ENCODE data around the gene TNS3.

TNS3 gene

GRCh38 chr7:47411901-47412300 lies 170.0 kb downstream of the TNS3 start:
- no peak for DNase-seq (ENCODE audit: low read depth in 4 of 4, low spot score in 1 of 4)

DNA sequence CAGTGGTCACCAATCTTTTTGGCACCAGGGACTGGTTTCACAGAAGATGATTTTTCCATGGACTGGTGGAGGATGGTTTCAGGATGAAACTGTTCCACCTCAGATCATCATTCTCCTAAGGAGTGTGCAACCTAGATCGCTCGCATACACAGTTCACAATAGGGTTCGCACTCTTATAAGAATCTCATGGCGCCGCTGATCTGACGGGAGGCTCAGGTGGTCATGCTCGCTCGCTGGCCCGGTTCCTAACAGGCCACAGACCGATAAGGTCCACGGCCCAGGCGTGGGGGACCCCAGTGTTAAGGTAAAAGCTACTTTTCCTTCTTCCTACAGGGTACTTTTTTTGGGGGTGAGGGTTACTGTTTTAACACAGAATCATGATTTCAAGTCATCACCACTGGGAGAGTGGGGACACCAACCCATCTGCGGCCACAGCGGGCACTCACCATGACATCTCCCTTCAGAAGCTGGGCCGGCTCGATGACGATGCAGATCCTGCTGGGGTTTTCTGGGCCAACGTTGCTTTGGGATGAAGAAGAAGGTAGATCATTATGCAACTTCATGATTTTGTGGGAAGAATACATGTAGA lies 170.5 kb downstream of the TNS3 start:
- no peak for DNase-seq (ENCODE audit: low read depth in 4 of 4, low spot score in 1 of 4)

GRCh38 chr7:47408675-47409074 lies 173.2 kb downstream of the TNS3 start:
- DNase-seq (ENCODE audit: low read depth in 4 of 4, low spot score in 1 of 4), result no peak

- no peak for DNase-seq (ENCODE audit: low read depth in 4 of 4, low spot score in 1 of 4)
These were observed 173.9 kb downstream of the TNS3 start for GRCh38 chr7:47407821-47408674.

DNA sequence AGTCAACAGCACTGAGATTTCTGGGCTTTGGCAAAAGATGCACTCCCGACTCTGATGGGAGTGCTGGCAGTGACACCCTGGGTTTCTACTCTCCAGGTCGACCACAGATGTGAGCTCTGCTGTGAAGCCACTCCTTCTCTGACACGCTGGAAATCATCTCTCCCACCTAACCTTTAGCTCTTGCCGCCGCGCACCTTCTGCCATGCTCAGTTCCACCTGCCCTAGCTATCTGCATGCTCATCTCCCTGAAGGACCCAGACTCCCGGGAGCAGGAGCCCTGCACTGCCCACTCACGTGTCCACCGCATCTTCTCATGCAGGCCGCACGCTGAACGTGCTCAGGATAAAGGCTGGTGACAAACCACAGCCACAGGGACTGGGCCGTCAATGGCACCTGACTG lies 174.8 kb downstream of the TNS3 start:
- no peak for DNase-seq (ENCODE audit: low read depth in 4 of 4, low spot score in 1 of 4)

DNA sequence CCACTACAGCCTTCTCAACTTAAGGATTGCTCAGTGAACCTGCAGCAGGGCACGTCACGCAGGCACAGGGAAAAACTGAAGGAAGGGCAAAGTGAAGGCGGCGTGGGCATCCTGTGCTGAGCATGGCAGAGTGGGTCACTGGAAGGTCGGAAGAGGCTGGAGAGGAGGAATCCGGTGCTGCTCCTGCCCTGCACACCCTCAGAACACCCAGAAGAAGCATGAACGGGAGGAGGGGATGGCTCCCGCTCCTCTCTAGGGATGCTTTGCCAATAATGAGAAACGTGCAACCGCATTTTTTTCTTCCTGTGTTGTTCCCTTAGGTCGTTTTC lies 175.1 kb downstream of the TNS3 start:
- DNase-seq (ENCODE audit: low read depth in 4 of 4, low spot score in 1 of 4), result no peak

DNA sequence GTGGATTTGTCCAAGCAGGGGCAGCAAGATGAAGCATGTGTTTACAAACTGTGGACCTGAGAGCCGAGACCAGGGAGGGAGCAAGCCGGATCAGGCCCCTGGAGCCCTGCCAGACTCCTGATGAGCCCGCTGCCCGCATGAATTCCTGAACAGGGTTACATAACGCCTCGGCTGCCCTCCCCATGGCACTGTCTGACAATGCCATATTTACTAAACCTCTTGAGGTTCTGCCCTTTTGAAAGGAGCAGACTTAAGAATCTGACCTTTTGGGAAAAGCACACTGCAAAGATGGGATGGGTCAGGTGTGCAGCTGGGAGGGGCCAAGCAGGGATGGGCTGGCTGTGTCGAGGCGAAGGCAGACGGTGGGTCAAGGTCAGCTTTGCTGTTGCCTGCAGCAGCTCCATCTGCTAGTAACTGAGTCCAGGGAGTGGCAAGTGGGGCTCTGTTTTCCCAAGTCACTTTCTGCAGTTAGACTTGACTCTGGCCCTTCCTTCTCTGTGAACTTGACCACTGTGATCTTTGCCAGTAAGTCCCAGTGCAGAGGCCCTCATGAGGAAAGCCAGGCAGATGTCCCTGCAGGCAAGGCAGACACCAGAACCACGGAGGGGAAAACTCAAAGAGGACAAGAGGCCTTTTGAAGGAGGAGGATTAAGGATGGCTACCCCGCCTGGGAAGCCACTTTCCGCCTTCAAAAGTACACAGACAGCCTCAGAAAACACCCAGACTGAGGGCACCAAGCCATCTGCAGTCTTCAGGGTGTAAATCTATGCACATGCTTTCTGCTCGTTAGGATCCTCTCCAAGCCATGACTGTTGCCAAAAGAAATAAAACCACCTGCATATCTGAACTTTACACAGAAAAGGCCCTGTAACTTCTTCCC lies 175.8 kb downstream of the TNS3 start:
- no peak for DNase-seq (ENCODE audit: low read depth in 4 of 4, low spot score in 1 of 4)

DNA sequence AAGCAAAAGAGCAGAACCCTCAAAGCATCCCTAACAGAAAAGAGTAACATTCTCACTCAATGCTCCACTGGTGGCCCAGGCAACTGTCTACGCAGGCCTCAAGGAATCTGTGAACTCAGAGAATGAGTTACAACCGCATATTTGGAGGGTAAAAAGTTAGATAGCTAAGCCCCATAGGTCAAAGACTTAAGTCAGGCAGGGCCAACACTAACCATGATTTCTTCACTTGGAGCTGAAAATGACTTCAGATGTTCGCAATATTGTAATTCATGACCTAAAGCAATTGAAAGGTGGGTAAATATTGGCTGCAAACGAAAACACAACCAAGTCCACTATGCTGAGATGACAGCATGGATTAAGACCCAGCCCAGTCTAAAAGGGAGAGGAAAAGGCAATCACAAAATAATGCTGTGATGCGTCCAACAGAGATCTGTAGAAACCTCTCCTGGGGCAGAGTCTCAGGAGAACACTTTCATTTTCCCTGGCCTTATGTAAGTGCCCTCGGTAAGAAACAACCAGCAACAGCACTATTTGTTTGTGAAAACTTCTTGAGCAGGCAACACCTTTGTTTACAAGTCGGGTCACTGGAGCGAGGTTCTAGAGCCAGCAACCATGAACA lies 176.5 kb downstream of the TNS3 start:
- no peak for DNase-seq (ENCODE audit: low read depth in 4 of 4, low spot score in 1 of 4)

GRCh38 chr7:47404010-47404409 lies 177.9 kb downstream of the TNS3 start:
- no peak for DNase-seq (ENCODE audit: low read depth in 4 of 4, low spot score in 1 of 4)

GRCh38 chr7:47402941-47403866 lies 178.7 kb downstream of the TNS3 start:
- DNase-seq (ENCODE audit: low read depth in 4 of 4, low spot score in 1 of 4), result no peak

DNA sequence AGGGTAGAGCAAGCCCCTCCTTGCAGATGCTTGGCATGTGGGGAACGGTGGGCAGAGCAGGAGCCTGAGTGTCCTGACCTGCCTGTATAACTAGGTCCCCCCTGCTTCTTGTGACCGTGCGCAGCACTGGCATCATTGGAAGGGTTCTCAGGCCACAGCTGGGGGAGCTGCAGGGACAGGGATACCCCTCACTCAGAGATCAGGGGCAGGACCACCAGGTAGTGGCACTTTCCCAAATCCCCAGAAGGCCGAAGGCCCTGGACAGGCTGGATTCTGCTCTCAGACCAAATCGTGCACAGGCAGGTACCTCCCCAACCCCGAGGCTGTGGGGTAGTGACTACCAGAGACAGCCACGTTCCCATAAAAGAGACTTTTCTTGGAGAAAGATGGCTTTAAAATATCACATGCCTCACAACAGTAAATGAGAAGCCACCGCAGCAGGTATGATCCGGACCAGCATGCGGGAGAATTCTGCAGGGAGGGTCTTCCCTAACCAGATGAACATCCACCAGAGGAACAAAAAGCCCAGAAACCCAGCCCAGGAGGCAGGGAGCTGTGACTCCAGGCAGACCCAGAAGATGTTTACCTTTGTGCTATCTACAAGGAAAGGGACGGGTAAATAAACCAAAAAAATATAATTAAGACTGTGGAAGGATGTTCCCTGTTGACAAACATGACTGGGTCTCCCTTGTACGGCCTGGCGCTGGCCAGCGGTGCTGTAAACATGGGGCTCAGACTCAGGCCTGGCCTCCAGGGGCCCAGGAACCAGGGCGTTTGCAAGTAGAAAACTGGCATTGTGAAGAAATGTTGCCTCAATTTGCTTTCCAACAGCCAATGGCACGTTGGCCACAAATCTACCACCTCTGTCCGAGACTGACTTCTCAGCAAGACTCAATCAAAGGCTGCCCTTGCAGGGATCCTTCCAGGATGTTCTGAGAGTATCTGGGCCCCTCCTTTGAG lies 180.0 kb downstream of the TNS3 start:
- DNase-seq (ENCODE audit: low read depth in 4 of 4, low spot score in 1 of 4), result no peak

DNA sequence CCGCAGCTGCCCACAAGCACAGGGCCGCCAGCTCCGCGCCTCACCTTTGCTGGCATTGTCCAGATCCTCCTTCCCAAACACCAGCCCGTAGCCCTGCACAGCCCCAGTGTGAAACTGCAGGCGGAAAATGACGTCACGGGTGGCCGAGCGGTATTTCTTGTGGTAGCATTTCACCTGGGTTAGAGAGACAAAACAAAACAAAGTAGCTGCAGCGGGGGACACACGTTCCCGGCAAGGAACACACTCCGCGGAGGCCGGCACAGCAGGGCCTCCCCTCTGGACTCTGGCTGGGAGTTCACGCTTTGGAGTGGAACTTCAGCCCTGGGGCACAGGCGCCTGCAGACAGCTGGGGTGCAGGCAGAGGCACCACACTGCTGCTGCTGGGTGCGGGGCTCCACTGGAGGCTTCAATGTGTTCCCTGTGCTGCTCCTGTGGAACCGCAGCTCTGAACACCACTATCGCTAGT lies 181.1 kb downstream of the TNS3 start:
- DNase-seq (ENCODE audit: low read depth in 4 of 4, low spot score in 1 of 4), result no peak

GRCh38 chr7:47400001-47400400 lies 181.9 kb downstream of the TNS3 start:
- DNase-seq (ENCODE audit: low read depth in 4 of 4, low spot score in 1 of 4), result no peak

DNA sequence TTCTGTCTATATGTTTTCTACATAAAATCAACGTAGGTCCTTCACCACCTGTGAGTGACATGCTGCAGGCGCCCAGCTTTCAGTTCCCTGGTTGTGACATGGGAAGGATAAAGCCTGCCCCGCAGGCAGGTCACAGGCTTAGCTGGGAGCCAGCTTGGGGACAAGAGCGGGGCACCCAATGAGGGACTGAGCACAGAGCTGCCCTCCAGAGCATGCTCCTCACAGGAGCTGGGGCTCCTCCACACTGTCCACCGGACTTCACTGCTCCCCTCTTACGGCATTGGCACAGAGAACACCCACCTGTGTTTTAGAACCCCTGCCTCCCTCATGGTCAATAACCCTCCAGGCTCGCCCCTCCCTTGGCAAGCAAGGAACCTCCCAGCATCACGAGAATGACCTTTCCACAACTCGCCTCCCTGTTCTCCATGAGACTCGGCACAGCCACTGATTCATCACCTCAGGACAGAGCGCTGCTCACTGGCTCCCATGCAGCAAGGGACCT lies 187.1 kb downstream of the TNS3 start:
- no peak for DNase-seq (ENCODE audit: low read depth in 4 of 4, low spot score in 1 of 4)

- no peak for DNase-seq (ENCODE audit: low read depth in 4 of 4, low spot score in 1 of 4)
These were observed 187.7 kb downstream of the TNS3 start for GRCh38 chr7:47394216-47394615.

DNA sequence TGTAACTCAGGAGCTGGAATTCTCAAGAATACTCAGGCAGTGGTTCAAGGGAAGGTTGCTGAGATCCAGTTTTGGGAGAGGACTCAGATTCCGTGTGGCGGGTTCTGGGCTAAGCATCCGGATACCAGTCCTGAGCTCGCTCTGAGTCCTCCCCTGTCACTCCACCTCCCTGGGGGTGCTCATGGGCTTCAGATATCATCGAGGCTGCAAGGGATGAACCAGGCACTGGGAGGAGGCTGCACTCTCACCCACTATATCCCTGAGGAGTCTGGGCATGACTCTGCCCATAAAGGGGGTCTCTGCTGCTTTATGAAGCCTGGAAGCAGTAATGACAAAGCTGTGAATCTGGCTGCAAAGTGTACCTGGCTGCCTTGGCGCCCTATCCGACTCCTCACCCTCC lies 188.5 kb downstream of the TNS3 start:
- DNase-seq (ENCODE audit: low read depth in 4 of 4, low spot score in 1 of 4), result no peak

GRCh38 chr7:47392241-47392759 lies 189.6 kb downstream of the TNS3 start:
- DNase-seq (ENCODE audit: low read depth in 4 of 4, low spot score in 1 of 4), result no peak

- DNase-seq (ENCODE audit: low read depth in 4 of 4, low spot score in 1 of 4), result no peak
These were observed 190.2 kb downstream of the TNS3 start for GRCh38 chr7:47391726-47392125.

DNA sequence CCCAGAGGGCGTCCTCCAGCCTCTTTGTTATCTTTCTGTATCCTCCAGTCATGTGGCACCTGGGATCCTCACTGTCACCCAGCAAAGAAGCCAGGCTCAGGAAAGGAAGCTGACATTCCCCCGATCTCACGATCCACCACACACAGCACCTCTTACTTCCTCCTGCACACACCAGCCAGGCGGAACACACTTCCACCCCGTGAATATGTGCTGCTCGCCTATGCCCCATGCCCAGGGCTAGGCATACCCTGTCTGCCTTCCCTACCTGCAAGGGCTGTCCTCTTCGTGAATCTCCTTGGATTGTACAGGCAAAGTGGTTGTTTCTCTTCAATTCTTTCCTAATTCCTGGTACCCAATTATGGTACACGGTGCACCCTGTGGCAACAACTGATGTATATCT lies 191.0 kb downstream of the TNS3 start:
- DNase-seq (ENCODE audit: low read depth in 4 of 4, low spot score in 1 of 4), result no peak

Measured in stimulated activated CD4-positive, alpha-beta T cell treated with anti-CD3 and anti-CD28 coated beads, Interleukin-1b, Interleukin-23, amount 100 ng/mL, for 24 hours (primary cell).